ENCODE data around the gene MCRS1.

MCRS1 gene

GRCh38 chr12:49521389-49521788, 46.6 kb downstream of the MCRS1 start:
- Histone ChIP-seq H3K79me2 (ENCODE audit: low read length) (no peaks in the 10 kb centered on the region), H3K27me3 (replicated peaks; ENCODE audit: insufficient read depth, low read length) (no peaks in the 10 kb centered on the region), H3K36me3 (replicated peaks; ENCODE audit: insufficient read depth, low read length) (peaks cover 9% of the 10 kb centered on the region; the same call in 1 of the 2 replicates), H3K9me3 (replicated peaks; ENCODE audit: insufficient read depth, low read length) (no peaks in the 10 kb centered on the region), H3K4me3 (ENCODE audit: low read length) (no peak overlapping the region), H3K9ac (ENCODE audit: low read length) (no peak overlapping the region), H3K27ac (ENCODE audit: low read length) (no peak overlapping the region), H3K4me1 (ENCODE audit: low read length) (no peaks in the 10 kb centered on the region), H3K4me2 (ENCODE audit: low read depth, low read length) (no peak overlapping the region), H4K20me1 (ENCODE audit: insufficient read depth, low read length) (no peaks in the 10 kb centered on the region), H3K9me2 (replicated peaks; ENCODE audit: insufficient read depth, low read length) (no peaks in the 10 kb centered on the region), H2AFZ (ENCODE audit: low read length) (no peak overlapping the region), H3F3A (ENCODE audit: insufficient read depth, low read length) (no peaks in the 10 kb centered on the region)
- TF ChIP-seq EZH2phosphoT487 (IDR thresholded peaks at IDR 0.05; ENCODE audit: low read length): no peak
- TF ChIP-seq EZH2 (optimal IDR thresholded peaks at IDR 0.05; ENCODE audit: low read depth, low read length): no peak
- no peak for TF ChIP-seq CTCF (IDR thresholded peaks at IDR 0.05; ENCODE audit: low read length)
- DNase-seq: no peak

GRCh38 chr12:49519574-49519936, 48.4 kb downstream of the MCRS1 start:
- DNase-seq: no peak
- Histone ChIP-seq H3K27me3 (replicated peaks; ENCODE audit: insufficient read depth, low read length) (no peaks in the 10 kb centered on the region), H3K4me2 (ENCODE audit: low read depth, low read length) (no peak overlapping the region), H3K79me2 (ENCODE audit: low read length) (no peaks in the 10 kb centered on the region), H3K9me2 (replicated peaks; ENCODE audit: insufficient read depth, low read length) (no peaks in the 10 kb centered on the region), H3K36me3 (replicated peaks; ENCODE audit: insufficient read depth, low read length) (peaks cover 7% of the 10 kb centered on the region; the same call in 1 of the 2 replicates), H4K20me1 (ENCODE audit: insufficient read depth, low read length) (no peaks in the 10 kb centered on the region; the same call in 1 of the 2 replicates), H3K9ac (ENCODE audit: low read length) (no peak overlapping the region), H2AFZ (ENCODE audit: low read length) (no peak overlapping the region), H3K4me3 (ENCODE audit: low read length) (no peak overlapping the region), H3K9me3 (replicated peaks; ENCODE audit: insufficient read depth, low read length) (no peaks in the 10 kb centered on the region), H3K27ac (ENCODE audit: low read length) (no peak overlapping the region), H3F3A (ENCODE audit: insufficient read depth, low read length) (no peaks in the 10 kb centered on the region), H3K4me1 (ENCODE audit: low read length) (no peaks in the 10 kb centered on the region)
- TF ChIP-seq EZH2phosphoT487 (IDR thresholded peaks at IDR 0.05; ENCODE audit: low read length) (no peak), EZH2 (optimal IDR thresholded peaks at IDR 0.05; ENCODE audit: low read depth, low read length) (no peak), CTCF (IDR thresholded peaks at IDR 0.05; ENCODE audit: low read length) (no peak)

GRCh38 chr12:49518914-49519573, 48.9 kb downstream of the MCRS1 start:
- Histone ChIP-seq H3K36me3 (replicated peaks; ENCODE audit: insufficient read depth, low read length) (0 out of 2 replicates have a peak, but pooled peaks cover 6% of the 10 kb centered on the region), H3K9ac (ENCODE audit: low read length) (no peak overlapping the region), H3K27me3 (replicated peaks; ENCODE audit: insufficient read depth, low read length) (no peaks in the 10 kb centered on the region), H3K9me2 (replicated peaks; ENCODE audit: insufficient read depth, low read length) (no peaks in the 10 kb centered on the region), H3K27ac (ENCODE audit: low read length) (no peak overlapping the region), H3K79me2 (ENCODE audit: low read length) (no peaks in the 10 kb centered on the region), H3F3A (ENCODE audit: insufficient read depth, low read length) (no peaks in the 10 kb centered on the region), H2AFZ (ENCODE audit: low read length) (no peak overlapping the region), H4K20me1 (ENCODE audit: insufficient read depth, low read length) (no peaks in the 10 kb centered on the region; the same call in 1 of the 2 replicates), H3K4me2 (ENCODE audit: low read depth, low read length) (no peak overlapping the region), H3K4me1 (ENCODE audit: low read length) (no peaks in the 10 kb centered on the region), H3K4me3 (ENCODE audit: low read length) (no peak overlapping the region), H3K9me3 (replicated peaks; ENCODE audit: insufficient read depth, low read length) (no peaks in the 10 kb centered on the region)
- no peak for DNase-seq
- TF ChIP-seq CTCF (IDR thresholded peaks at IDR 0.05; ENCODE audit: low read length): no peak
